Endothelial cell of umbilical vein (primary cell): ENCODE measurements around the gene VPS9D1. TPM values are rescaled to one million over a fixed set of nuclear protein-coding genes. Genes with fewer than 3 reads are reported as not detected.

Experiments
- BruUV-seq: library from RNA; stranded (reverse); fragments of 400-500 nt; replicated peaks from 2 replicates; lab custom pipeline; 2021; lab: Mats Ljungman, UMichigan
- CTCF ChIA-PET: fragments of 300-600, 350-600 bp; sonication (Branson Sonifier 250); formaldehyde crosslinking; loops from one replicate; lab custom pipeline; 2021; ENCODE audit warnings: antibody characterized with exemption, inconsistent platforms; lab: Charles Lee
- POLR2A ChIA-PET: fragments of 300-600, 350-600 bp; sonication (Branson Sonifier 250); formaldehyde crosslinking; loops from one replicate; lab custom pipeline; 2021; ENCODE audit warnings: antibody characterized with exemption, inconsistent platforms; lab: Charles Lee
- DNase-seq: peaks from one replicate; pipeline ENCODE4 v3.0.0-alpha.2; 2011; ENCODE audit warnings: low read depth, low spot score
- FAIRE-seq: peaks from 2 replicates; lab custom pipeline; 2011; peaks lifted over from hg19 to GRCh38; lab: Jason Lieb, UNC
- H2AFZ ChIP-seq: 2 replicates; pipeline ENCODE4 v1.6.0; 2012; ENCODE audit warnings: low read depth, low read length, control low read depth, inconsistent platforms
- H3K27ac ChIP-seq: 2 replicates; pipeline ENCODE4 v1.5.1; 2011; ENCODE audit warnings: low read depth, mild to moderate bottlenecking, control low read depth, low read length, moderate library complexity; ENCODE audit not compliant: insufficient read depth
- H3K27me3 ChIP-seq, 2 experiments: 2 replicates each; pipeline versions ENCODE4 v1.6.0 to v1.6.1; 2011; ENCODE audit warnings: low read length in 2 of 2, mixed read lengths in 1 of 2; ENCODE audit not compliant: control insufficient read depth in 2 of 2, insufficient read depth in 2 of 2
- H3K36me3 ChIP-seq, 2 experiments: 2 replicates in 1 of 2; 3 replicates in 1 of 2; pipeline ENCODE4 v1.5.1; 2011; ENCODE audit warnings: low read length in 2 of 2, mild to moderate bottlenecking in 1 of 2, moderate library complexity in 1 of 2; ENCODE audit not compliant: control insufficient read depth in 2 of 2, insufficient read depth in 2 of 2; ENCODE audit errors: extremely low read depth in 1 of 2
- H3K4me1 ChIP-seq: 3 replicates; pipeline ENCODE4 v1.5.1; 2011; ENCODE audit warnings: mild to moderate bottlenecking, low read length; ENCODE audit not compliant: control insufficient read depth, insufficient read depth; ENCODE audit errors: extremely low read depth
- H3K4me2 ChIP-seq: 2 replicates; pipeline ENCODE4 v1.6.1; 2011; ENCODE audit warnings: low read length, control low read depth, mixed read lengths; ENCODE audit not compliant: insufficient read depth
- H3K4me3 ChIP-seq, 3 experiments: fragments of 200-600 bp in 1 of 3; sonication (generic), shearing (Covaris generic) in 1 of 3; replicated peaks in 1 of 3; 2 replicates each; pipeline ENCODE4 v1.5.1; 2011 to 2016; ENCODE audit warnings: control low read depth in 3 of 3, low read length in 3 of 3, mild to moderate bottlenecking in 2 of 3, inconsistent platforms in 1 of 3, low read depth in 1 of 3, moderate library complexity in 1 of 3; ENCODE audit not compliant: insufficient read depth in 1 of 3
- H3K79me2 ChIP-seq: 2 replicates; pipeline ENCODE4 v1.6.0; 2012; ENCODE audit warnings: low read length, inconsistent platforms; ENCODE audit not compliant: control insufficient read depth, insufficient read depth
- H3K9ac ChIP-seq: replicated peaks from 2 replicates; pipeline ENCODE3; 2011; ENCODE audit warnings: low read length, control low read depth; ENCODE audit not compliant: insufficient read depth; ENCODE audit errors: extremely low read depth
- H3K9me1 ChIP-seq: replicated peaks from 3 replicates; pipeline ENCODE4 v1.6.0; 2011; ENCODE audit warnings: mild to moderate bottlenecking, low read length; ENCODE audit not compliant: control insufficient read depth, insufficient read depth; ENCODE audit errors: extremely low read depth
- H3K9me3 ChIP-seq: replicated peaks from 2 replicates; pipeline ENCODE4 v1.5.1; 2012; ENCODE audit warnings: low read length, inconsistent platforms; ENCODE audit not compliant: control insufficient read depth, insufficient read depth
- H4K20me1 ChIP-seq: replicated peaks from 2 replicates; pipeline ENCODE3; 2011; ENCODE audit warnings: mild to moderate bottlenecking, low read length; ENCODE audit not compliant: control insufficient read depth, insufficient read depth; ENCODE audit errors: extremely low read depth
- CTCF ChIP-seq, 2 donors: IDR thresholded peaks; 1 replicate in 1 of 2; 2 replicates in 1 of 2; pipeline ENCODE4 v1.5.1; 2011; ENCODE audit warnings: low read length in 2 of 2, mild to moderate bottlenecking in 2 of 2, moderate library complexity in 2 of 2, control low read depth in 1 of 2, inconsistent platforms in 1 of 2, low read depth in 1 of 2; ENCODE audit not compliant: insufficient read depth in 1 of 2; ENCODE audit errors: extremely low read depth in 1 of 2
- EZH2 ChIP-seq: IDR thresholded peaks from 2 replicates; pipeline ENCODE4 v1.6.1; 2012; ENCODE audit warnings: borderline replicate concordance, low read depth, mild to moderate bottlenecking, moderate library complexity, low read length, inconsistent platforms; ENCODE audit not compliant: severe bottlenecking
- FOS ChIP-seq: IDR thresholded peaks from 2 replicates; pipeline ENCODE4 v1.6.1; 2011; ENCODE audit warnings: mild to moderate bottlenecking, low read length, moderate library complexity, borderline replicate concordance; ENCODE audit not compliant: insufficient read depth
- GATA2 ChIP-seq: IDR thresholded peaks from 2 replicates; pipeline ENCODE4 v1.7.0; 2011; ENCODE audit warnings: low read depth, mild to moderate bottlenecking, moderate library complexity, mixed read lengths, low read length; ENCODE audit not compliant: insufficient read length, insufficient read depth
- JUN ChIP-seq: IDR thresholded peaks from 2 replicates; pipeline ENCODE4 v1.6.1; 2011; ENCODE audit warnings: borderline replicate concordance, low read depth; ENCODE audit not compliant: insufficient read length, insufficient read depth
- MAX ChIP-seq: IDR thresholded peaks from 2 replicates; pipeline ENCODE4 v1.6.1; 2011; ENCODE audit not compliant: insufficient read depth, insufficient read length
- MYC ChIP-seq: IDR thresholded peaks from one replicate; pipeline ENCODE4 v1.6.1; 2011; ENCODE audit warnings: mild to moderate bottlenecking, low read depth, low read length
- POLR2A ChIP-seq: IDR thresholded peaks from 2 replicates; pipeline ENCODE4 v1.6.1; 2012; ENCODE audit warnings: low read depth, mild to moderate bottlenecking, control low read depth, low read length
- POLR2AphosphoS5 ChIP-seq: IDR thresholded peaks from 2 replicates; pipeline ENCODE4 v1.6.1; 2012; ENCODE audit warnings: low read depth, mild to moderate bottlenecking, control low read depth, low read length, moderate library complexity; ENCODE audit not compliant: insufficient read depth
- dilution Hi-C: fragments of 300-500 bp; cut with MboI; formaldehyde crosslinking; loops from one replicate; pipeline ENCODE4 v1.15.0; 2019; ENCODE audit warnings: low sequenced_read_pairs; ENCODE audit not compliant: extremely low pct_ligation_motif_present
- intact Hi-C: fragments of 100-400 bp; cut with micrococcal nuclease; formaldehyde crosslinking; loops from one replicate; pipeline ENCODE4 v1.10.0; 2022
- polyA plus RNA-seq, 4 experiments: library from polyadenylated mRNA; depleted of rRNA in 3 of 4; stranded (reverse) in 3 of 4; unstranded in 1 of 4; fragments of >200 nt; gene quantifications; 2 replicates each; pipeline versions ENCODE4 v1.2.1 to v1.2.3, GENCODE V29; 2011 to 2012; ENCODE audit warnings: missing spikeins in 1 of 4
- total RNA-seq: library from RNA; stranded (reverse); gene quantifications from 2 replicates; pipeline ENCODE4 v1.2.3, GENCODE V29; 2021

Gene VPS9D1
- total and polyA plus RNA-seq, 2 donors (not counting 3 experiments of a cell fraction or from before 2014, with no cell fraction given): 15.5 to 17.3 TPM

- intact Hi-C loops (no loop called here), dilution Hi-C loops (no loop called here)
- H3K79me2 ChIP-seq: peaks cover 9% of the 10 kb centered on the region
- no TSS peak for BruUV-seq
- H3K4me2 ChIP-seq: no peak overlapping the region
- POLR2A ChIA-PET: no interaction called here
- H3K9me1 ChIP-seq: no peaks in the 10 kb centered on the region
- H3K9ac ChIP-seq: no peak overlapping the region
- H3K4me1 ChIP-seq: peaks cover 22% of the 10 kb centered on the region
- FAIRE-seq (no peak), DNase-seq (no peak)
- no peak overlapping the region for H3K27ac ChIP-seq
- no peaks in the 10 kb centered on the region for H3K27me3 ChIP-seq
- no peaks in the 10 kb centered on the region for H3K9me3 ChIP-seq
- CTCF ChIA-PET: interaction anchor here (2.5 kb wide), 1 partner anchor 12 kb away, joined by 13 read pairs; no protein-coding TSS in a partner anchor
- TF ChIP-seq POLR2AphosphoS5 (no peak), EZH2 (no peak), MYC (no peak), CTCF (IDR thresholded peaks at IDR 0.05; ENCODE audit: extremely low read depth in 1 of 2, insufficient read depth in 1 of 2, low read depth in 1 of 2, low read length in 2 of 2) (no peak), GATA2 (no peak), FOS (no peak), MAX (no peak), JUN (no peak), POLR2A (no peak)
- peaks cover 0 to 3% of the 10 kb centered on the region in 2 experiments for H3K36me3 ChIP-seq
- no peaks in the 10 kb centered on the region for H4K20me1 ChIP-seq
- H3K4me3 ChIP-seq: no peak overlapping the region
- no peak overlapping the region for H2AFZ ChIP-seq
These were observed 2.8 kb downstream of the VPS9D1 start for GRCh38 chr16:89717688-89718505.
